Mononuclear cell (primary cell): ENCODE data around the gene UBXN4. TPM values are rescaled to one million over a fixed set of nuclear protein-coding genes. Genes with fewer than 3 reads are reported as not detected.
"Not testable (repeated sequence)": the region's sequence is repeated elsewhere in the genome, so short reads cannot be mapped to it uniquely, and the experiment has no call there.

ENCODE experiments used
- H3K27me3 ChIP-seq: 2 replicates; pipeline ENCODE4 v1.6.0; 2011; ENCODE audit warnings: low read length, control low read depth; ENCODE audit not compliant: insufficient read depth
- H3K4me1 ChIP-seq: 2 replicates; pipeline ENCODE4 v1.5.1; 2011; ENCODE audit warnings: mild to moderate bottlenecking, low read length, control low read depth; ENCODE audit not compliant: insufficient read depth
- H3K4me3 ChIP-seq: 2 replicates; pipeline ENCODE4 v1.5.1; 2011; ENCODE audit warnings: mild to moderate bottlenecking, low read length, moderate library complexity
- H3K9me3 ChIP-seq: 2 replicates; pipeline ENCODE4 v1.5.1; 2011; ENCODE audit warnings: low read depth, mild to moderate bottlenecking, control low read depth, low read length
- total RNA-seq: library from RNA; depleted of rRNA; stranded (reverse); fragments of >200 nt; gene quantifications from one replicate; pipeline ENCODE4 v1.2.3, GENCODE V29; 2012

UBXN4 gene, protein sequence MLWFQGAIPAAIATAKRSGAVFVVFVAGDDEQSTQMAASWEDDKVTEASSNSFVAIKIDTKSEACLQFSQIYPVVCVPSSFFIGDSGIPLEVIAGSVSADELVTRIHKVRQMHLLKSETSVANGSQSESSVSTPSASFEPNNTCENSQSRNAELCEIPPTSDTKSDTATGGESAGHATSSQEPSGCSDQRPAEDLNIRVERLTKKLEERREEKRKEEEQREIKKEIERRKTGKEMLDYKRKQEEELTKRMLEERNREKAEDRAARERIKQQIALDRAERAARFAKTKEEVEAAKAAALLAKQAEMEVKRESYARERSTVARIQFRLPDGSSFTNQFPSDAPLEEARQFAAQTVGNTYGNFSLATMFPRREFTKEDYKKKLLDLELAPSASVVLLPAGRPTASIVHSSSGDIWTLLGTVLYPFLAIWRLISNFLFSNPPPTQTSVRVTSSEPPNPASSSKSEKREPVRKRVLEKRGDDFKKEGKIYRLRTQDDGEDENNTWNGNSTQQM
- 106 TPM for total RNA-seq

GRCh38 chr2:135741395-135742324 lies at the start of gene UBXN4:
UBXN4 (plus strand) TSS chr2:135741855; CDS start chr2:135741930, 75 bp downstream.
- Histone ChIP-seq H3K4me1 (peaks cover 8% of the 10 kb centered on the region), H3K27me3 (no peaks in the 10 kb centered on the region), H3K4me3 (peak within 1 kb of the TSS; percentile 78), H3K9me3 (no peaks in the 10 kb centered on the region)

DNA sequence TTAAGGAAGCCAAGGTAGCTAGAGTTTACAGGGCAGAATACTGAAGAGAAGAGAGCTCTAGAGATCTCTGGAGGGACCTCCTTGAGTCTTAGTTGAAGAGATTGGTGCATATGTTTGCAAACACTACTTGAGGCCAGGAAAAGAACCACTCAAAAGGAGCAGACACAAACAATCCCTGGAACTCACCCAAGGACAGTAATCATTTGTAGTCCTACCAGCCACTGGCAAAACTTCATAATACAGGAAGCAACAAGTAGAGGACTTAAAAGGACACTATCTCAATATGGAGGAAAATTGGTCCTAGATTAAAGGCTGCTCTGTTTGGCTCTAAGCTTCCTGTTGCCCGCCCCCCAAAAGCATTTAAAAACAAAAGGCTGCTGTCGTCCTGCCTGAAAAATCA lies 46.9 kb upstream of the UBXN4 start:
- no peaks in the 10 kb centered on the region for H3K9me3 ChIP-seq
- H3K4me3 ChIP-seq: no peak overlapping the region
- H3K27me3 ChIP-seq: no peaks in the 10 kb centered on the region
- no peaks in the 10 kb centered on the region for H3K4me1 ChIP-seq

DNA sequence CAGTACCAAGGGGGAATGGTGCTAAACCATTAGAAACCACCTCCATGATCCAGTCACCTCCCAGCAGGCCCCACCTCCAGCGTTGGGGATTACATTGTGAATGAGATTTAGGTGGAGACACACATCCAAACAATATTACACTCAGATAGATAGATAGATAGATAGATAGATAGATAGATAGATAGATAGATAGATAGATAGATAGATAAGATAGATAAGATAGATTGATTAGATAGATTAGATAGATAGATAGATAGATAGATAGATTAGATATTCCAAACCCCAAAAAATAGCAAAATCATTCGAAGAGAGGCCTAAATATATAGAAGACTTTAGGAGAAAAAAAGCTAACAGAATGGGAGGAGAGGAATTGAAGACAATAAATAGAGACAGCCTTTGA lies 42.8 kb upstream of the UBXN4 start:
- no peaks in the 10 kb centered on the region for H3K27me3 ChIP-seq
- H3K4me1 ChIP-seq: no peaks in the 10 kb centered on the region
- H3K4me3 ChIP-seq: no peak overlapping the region
- no peaks in the 10 kb centered on the region for H3K9me3 ChIP-seq

DNA sequence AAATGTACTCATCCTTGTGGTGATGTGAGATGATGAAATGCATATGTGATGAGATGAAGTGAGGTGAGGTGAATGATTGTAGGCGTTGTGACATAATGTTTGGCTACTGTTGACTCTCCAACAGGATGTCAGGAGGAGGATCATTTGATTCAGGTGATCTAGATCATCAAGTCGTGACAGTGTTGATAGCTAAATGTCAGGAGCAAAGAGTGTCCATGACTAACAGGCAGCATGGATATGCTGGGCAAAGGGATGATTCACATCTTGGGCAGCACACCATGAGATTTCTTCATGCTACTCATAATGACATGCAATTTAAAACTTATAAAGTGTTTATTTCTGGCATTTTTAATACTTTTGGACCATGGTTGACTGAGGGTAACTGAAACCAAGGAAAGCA lies 40.2 kb upstream of the UBXN4 start:
- Histone ChIP-seq H3K4me1 (no peaks in the 10 kb centered on the region), H3K9me3 (no peaks in the 10 kb centered on the region), H3K4me3 (no peak overlapping the region), H3K27me3 (no peaks in the 10 kb centered on the region)

GRCh38 chr2:135703300-135703699 lies 38.4 kb upstream of the UBXN4 start:
- no peak overlapping the region for H3K4me3 ChIP-seq
- H3K27me3 ChIP-seq: no peaks in the 10 kb centered on the region
- no peaks in the 10 kb centered on the region for H3K9me3 ChIP-seq
- H3K4me1 ChIP-seq: no peaks in the 10 kb centered on the region

DNA sequence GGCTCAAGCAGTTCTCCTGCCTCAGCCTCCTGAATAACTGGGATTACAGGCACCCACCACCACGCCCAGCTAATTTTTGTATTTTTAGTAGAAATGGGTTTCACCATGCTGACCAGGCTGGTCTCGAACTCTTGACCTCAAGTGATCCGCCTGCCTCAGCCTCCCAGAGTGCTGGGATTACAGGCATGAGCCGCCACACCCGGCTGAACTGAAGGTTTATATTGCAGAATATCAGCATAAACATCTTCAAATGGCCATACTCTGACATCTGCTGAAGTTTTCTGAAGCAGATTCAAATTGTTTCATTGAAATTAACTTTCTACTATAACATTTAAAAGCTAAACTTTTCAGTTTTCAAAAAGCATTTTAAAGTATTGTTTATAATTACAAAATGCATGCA lies 37.6 kb upstream of the UBXN4 start:
- H3K9me3 ChIP-seq, H3K4me3 ChIP-seq, H3K27me3 ChIP-seq, H3K4me1 ChIP-seq: not testable (repeated sequence)

DNA sequence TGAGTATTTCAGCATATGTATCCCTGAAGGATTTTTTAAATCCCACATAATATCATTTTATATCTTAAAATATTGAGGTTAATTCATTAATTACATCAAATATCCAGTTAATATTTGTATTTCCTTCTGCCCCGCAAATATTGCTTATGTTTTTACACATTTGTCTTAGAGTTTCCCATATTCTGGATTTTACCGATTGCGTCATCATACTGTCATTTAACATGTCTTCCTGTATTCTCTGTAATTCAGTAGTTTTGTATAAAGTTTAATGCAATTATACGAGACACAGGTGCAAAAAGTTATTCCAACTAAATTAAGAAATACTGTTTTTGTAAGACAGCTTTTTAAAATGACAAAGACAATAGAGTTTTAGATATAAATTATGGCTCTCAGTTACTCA lies 33.5 kb upstream of the UBXN4 start:
- no peaks in the 10 kb centered on the region for H3K27me3 ChIP-seq
- no peaks in the 10 kb centered on the region for H3K4me1 ChIP-seq
- H3K4me3 ChIP-seq: no peak overlapping the region
- H3K9me3 ChIP-seq: no peaks in the 10 kb centered on the region

GRCh38 chr2:135709992-135710391 lies 31.7 kb upstream of the UBXN4 start:
- H3K4me1 ChIP-seq: no peaks in the 10 kb centered on the region
- H3K9me3 ChIP-seq: no peaks in the 10 kb centered on the region
- no peak overlapping the region for H3K4me3 ChIP-seq
- no peaks in the 10 kb centered on the region for H3K27me3 ChIP-seq

- not testable (repeated sequence) for H3K4me1 ChIP-seq, H3K27me3 ChIP-seq, H3K9me3 ChIP-seq, H3K4me3 ChIP-seq
Measured at GRCh38 chr2:135715086-135715485, 26.6 kb upstream of the UBXN4 start.

DNA sequence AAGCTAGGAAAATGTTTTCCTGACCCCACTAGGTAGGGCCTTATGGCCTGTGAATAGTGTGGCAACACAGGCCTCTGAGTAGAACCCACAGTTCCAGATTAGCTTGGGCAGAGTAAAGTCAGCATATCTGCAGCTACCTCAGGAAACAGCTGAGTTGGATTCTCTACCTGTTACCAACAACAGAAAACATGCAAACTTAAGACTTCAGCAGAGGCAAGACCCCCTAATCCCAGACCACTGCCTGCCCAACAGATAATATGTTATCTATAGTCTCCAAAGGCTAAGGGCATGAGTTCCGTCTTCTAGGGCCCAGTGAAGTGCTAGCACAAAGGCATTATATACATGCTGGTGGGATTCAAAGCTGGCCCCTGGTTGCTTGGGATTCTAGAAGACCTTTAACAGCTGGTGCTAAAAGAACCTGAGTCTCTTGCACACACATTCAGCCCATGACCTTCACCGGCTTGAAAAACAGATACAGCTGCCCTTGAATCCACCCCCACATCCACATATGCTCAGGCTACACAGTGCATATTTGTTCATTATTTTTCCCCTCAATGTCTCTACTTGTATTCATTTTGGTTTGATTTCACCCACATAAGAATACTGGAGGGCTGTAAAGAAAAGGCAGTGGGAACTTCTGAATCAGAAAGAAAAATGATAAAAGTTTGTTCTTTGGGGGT lies 13.5 kb upstream of the UBXN4 start:
- no peaks in the 10 kb centered on the region for H3K9me3 ChIP-seq

DNA sequence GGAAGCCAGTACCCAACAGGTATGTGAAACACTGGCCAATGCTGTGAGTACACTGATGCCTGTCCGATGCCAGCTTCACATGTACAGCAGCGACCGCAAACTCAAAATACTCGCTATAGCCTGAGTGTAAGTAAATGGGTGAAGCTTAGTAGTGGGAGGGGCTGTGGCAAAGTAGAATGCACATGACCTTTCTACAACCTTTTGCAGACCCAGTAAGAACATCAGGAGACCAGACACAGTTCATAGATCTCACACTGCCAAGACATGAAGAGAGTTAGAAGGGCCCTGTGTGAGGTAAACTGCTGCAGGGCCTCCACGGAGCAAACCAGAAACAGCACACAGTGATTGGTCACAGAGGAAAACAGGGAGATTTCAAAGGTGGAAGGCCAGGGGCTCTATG lies 9.1 kb upstream of the UBXN4 start:
- H3K9me3 ChIP-seq: no peaks in the 10 kb centered on the region
- H3K4me3 ChIP-seq: no peak overlapping the region
- no peaks in the 10 kb centered on the region for H3K4me1 ChIP-seq
- no peaks in the 10 kb centered on the region for H3K27me3 ChIP-seq

More for the DNA sequence above, 13.5 kb upstream of the UBXN4 start:
- no peaks in the 10 kb centered on the region for H3K4me1 ChIP-seq
- no peaks in the 10 kb centered on the region for H3K27me3 ChIP-seq
- no peak overlapping the region for H3K4me3 ChIP-seq

DNA sequence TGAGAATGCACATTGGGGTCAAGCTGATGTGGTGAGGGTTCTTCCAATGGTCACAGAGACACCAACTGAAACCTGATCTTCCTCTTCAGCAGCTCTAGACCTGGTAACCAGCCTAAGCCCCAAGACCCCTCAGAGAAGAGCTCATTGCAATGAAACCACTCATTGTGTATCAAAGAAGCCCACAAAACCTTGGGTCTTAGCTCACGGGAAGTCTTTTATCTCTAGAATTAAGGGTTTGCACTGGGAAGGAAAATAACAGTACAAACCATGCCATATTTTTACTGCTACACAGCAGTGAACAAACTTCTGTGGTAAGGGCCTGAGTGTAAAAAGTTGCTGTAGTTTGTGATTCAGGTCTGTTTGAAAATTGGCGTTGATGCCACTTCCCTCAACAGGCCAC lies 8.6 kb upstream of the UBXN4 start:
- Histone ChIP-seq H3K4me1 (no peaks in the 10 kb centered on the region), H3K4me3 (no peak overlapping the region), H3K9me3 (no peaks in the 10 kb centered on the region), H3K27me3 (no peaks in the 10 kb centered on the region)

GRCh38 chr2:135736546-135736945 lies 5.1 kb upstream of the UBXN4 start:
- H3K9me3 ChIP-seq: no peaks in the 10 kb centered on the region
- no peaks in the 10 kb centered on the region for H3K4me1 ChIP-seq
- H3K4me3 ChIP-seq: no peak overlapping the region
- no peaks in the 10 kb centered on the region for H3K27me3 ChIP-seq

DNA sequence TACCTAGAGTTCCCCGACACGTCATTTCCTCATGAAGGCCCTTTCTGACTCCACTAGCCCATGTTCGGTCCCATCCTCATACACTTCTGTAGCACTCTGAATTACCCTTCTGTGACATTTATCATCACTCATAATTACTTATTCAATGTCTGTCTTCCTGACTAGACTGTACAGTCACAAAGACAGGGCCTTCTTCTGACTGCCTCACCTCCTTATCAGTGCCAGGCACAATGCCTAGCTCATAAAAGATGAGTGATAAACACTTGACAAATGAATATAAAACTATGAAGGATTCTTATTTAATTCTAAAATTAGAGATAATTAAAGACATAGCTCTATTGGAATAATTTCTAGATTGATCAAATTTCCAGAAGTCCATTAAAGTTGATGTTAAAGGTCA lies 1.4 kb upstream of the UBXN4 start:
- no peak overlapping the region for H3K4me3 ChIP-seq
- H3K27me3 ChIP-seq: no peaks in the 10 kb centered on the region
- no peaks in the 10 kb centered on the region for H3K9me3 ChIP-seq
- peaks cover 8% of the 10 kb centered on the region for H3K4me1 ChIP-seq

- Histone ChIP-seq H3K27me3 (no peaks in the 10 kb centered on the region), H3K4me1 (peaks cover 8% of the 10 kb centered on the region), H3K9me3 (no peaks in the 10 kb centered on the region), H3K4me3 (no peak overlapping the region)
Measured at GRCh38 chr2:135741043-135741394, 636 bp upstream of the UBXN4 start.
